LoVo (cell line): ENCODE results near the gene METTL23.

ENCODE experiments used
- DNase-seq: peaks from one replicate; pipeline ENCODE4 v3.0.0-alpha.2; 2016; ENCODE audit warnings: low spot score

The METTL23 gene

GRCh38 chr17:76772842-76773525, 46.3 kb downstream of the METTL23 start:
- DNase-seq: peak; percentile 81

DNA sequence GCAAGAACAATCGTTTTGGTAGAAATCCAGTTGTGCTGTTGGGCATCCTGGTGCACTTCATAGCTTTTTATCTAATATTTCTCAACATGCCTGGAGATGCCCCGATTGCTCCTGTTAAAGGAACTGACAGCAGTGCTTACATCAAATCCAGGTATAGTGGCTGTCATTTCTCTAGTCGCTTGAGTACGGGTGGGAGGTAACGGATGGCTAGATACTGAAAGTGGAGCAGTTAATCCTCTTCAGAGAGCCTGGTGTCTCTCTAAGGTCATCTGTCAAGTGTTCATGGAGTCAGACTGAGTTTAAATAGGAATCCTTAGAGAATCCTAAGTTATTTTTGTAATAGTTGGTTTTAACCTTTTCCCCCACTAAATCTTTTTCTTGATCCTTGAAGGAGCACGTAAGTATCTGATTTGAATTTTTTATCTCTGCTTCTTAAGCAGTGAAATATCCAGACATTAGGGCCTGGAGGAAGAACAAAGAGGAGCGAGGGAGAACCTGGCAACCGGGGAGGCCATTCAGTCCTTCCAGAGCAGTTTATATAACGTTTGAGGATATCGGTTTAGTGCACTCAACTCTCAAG, 48.5 kb downstream of the METTL23 start:
- no peak for DNase-seq

DNA sequence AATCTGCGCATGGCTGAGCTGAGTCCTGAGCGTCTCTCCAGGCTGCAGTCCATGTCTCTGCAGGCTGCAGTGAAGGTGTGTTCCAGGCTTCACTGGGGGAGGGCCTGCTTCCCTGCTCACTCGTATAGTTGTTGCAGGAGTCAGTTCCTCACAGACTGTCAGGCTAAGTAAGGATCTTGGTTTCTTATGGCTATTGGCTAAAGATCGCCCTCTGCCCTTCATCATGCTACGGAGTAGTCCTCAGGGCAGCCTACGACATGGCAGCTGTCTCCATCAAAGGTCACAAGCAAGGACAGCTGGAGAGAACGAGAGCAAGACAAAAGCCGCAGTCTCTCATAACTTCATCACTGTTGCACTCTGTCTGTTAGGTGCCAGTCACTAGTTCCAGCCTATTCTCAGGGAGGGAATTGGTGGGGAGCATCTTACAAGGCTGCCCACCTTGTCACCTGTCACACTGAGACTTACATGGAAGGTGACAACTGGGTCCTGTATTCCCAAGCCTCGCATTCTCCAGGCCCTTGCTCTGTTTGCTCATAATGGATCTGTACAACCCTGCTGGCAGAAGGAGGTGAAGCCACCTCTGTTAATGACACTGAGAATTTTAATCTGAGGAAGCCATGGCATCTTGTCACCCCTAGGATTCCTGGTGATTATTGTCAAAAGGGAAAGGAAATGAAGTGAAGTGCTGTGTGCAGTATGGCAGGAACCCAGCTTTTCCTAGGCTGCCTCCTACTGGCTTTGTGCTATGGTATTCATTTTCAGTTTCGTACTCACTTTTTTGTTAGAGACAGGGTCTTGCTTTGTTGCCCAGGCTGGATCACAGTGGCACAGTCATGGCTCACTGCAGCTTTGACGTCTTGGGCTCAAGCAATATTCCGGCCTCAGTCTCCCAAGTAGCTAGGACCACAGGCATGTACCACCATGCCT, 54.7 kb downstream of the METTL23 start:
- DNase-seq: no peak

GRCh38 chr17:76783146-76783545, 56.5 kb downstream of the METTL23 start:
- DNase-seq: no peak
